GM12865 (cell line): ENCODE results near the gene INS.

Experiments used
- DNase-seq: peaks from one replicate; pipeline ENCODE4 v3.0.0; 2010; ENCODE audit warnings: low read depth
- H3K4me3 ChIP-seq: 2 replicates; pipeline ENCODE4 v1.5.1; 2011; ENCODE audit warnings: mild to moderate bottlenecking, low read depth, low read length, control low read depth
- TF ChIP-seq, protein P1 (sequence below): IDR thresholded peaks from 2 replicates; pipeline ENCODE4 v1.5.1; 2011; ENCODE audit warnings: low read length, control low read depth, low read depth, inconsistent platforms; ENCODE audit not compliant: insufficient read depth; ENCODE audit errors: missing control alignments

The INS gene

DNA sequence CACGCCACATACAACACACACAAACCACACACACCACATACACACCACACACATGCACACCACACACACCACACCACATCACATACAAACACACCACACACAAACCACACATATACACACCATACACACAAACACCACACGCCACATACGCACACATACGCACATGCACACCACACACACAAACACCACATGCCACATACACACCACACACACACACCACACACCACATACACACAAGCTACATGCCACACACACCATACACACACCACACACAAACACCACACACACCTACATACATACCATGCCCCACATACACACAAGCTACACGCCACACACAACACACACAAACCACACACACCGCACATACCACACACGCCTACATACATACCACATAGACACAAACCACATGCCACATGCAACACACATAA is 26.3 kb upstream of the INS start:
- no peak overlapping the region for H3K4me3 ChIP-seq
- TF ChIP-seq, protein P1, sequence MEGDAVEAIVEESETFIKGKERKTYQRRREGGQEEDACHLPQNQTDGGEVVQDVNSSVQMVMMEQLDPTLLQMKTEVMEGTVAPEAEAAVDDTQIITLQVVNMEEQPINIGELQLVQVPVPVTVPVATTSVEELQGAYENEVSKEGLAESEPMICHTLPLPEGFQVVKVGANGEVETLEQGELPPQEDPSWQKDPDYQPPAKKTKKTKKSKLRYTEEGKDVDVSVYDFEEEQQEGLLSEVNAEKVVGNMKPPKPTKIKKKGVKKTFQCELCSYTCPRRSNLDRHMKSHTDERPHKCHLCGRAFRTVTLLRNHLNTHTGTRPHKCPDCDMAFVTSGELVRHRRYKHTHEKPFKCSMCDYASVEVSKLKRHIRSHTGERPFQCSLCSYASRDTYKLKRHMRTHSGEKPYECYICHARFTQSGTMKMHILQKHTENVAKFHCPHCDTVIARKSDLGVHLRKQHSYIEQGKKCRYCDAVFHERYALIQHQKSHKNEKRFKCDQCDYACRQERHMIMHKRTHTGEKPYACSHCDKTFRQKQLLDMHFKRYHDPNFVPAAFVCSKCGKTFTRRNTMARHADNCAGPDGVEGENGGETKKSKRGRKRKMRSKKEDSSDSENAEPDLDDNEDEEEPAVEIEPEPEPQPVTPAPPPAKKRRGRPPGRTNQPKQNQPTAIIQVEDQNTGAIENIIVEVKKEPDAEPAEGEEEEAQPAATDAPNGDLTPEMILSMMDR = no peak
- DNase-seq = no peak

DNA sequence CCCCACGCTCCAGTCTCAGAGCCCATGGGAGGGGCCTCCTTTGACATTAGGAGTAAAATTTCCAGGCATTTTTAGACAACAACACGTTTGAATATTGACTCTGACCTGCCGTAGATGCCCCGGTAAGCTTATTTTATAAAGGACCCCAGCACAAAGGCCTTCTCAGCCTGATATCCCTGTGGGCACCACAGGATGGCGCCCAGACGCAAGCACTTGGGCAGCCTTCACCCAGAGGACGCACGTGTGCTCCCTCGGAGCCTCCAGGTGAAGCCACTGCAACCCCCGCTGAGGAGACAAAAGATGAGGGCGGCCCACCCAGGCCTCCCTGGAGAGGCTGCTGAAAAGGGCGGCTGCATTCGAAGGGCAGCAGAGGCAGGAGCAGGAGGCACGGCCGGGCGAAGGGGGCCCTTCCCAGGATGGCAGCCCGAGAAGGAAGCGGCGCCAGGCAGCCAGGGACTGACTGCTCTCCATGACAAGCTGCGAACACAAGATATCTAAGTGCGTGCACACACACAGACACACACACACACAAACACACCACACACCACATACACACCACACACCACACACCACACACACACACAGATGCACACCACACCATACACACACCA is 25.8 kb upstream of the INS start:
- TF ChIP-seq, protein P1 = peak; percentile 27
- H3K4me3 ChIP-seq = no peak overlapping the region
- peak; percentile 32 for DNase-seq

GRCh38 chr11:2185324-2186085 is 24.5 kb upstream of the INS start:
- TF ChIP-seq, protein P1 = no peak
- H3K4me3 ChIP-seq = no peak overlapping the region
- DNase-seq = no peak

DNA sequence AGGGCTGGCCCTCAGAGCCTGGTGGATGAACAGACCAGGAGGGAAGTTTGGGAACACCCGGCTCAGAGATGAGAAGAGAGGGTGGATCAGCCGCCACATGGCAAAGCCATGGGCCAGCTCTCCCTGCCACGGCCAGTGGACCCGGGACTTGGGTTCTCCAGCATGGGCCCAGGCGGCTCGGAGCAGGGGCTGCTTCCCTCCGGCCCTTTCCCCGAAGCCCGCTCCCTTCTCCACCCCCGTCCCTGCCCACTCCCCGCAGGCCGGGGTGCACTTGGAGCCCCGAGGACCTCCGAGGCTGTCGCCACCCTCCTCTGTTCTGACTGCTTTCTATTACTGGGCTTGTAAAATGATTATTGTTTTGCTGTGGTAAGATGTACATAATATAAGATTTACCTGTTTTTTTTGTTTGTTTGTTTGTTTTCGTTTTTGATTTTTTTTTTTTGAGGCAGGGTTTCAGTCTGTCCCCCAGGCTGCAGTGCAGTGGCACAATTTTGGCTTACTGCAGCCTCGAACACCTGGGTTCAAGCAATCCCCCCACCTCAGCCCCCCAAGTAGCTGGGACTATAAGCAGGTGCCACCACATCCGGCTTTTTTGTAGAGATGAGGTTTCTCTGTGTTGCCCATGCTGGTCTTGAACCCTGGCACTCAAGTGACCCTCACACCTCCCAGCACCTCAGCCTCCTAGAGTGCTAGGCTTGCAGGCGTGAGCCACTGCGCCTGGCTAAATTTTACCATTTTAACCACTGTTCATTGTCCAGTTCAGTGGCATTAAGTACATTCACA is 21.9 kb upstream of the INS start:
- no peak overlapping the region for H3K4me3 ChIP-seq
- TF ChIP-seq, protein P1 = no peak
- no peak for DNase-seq

DNA sequence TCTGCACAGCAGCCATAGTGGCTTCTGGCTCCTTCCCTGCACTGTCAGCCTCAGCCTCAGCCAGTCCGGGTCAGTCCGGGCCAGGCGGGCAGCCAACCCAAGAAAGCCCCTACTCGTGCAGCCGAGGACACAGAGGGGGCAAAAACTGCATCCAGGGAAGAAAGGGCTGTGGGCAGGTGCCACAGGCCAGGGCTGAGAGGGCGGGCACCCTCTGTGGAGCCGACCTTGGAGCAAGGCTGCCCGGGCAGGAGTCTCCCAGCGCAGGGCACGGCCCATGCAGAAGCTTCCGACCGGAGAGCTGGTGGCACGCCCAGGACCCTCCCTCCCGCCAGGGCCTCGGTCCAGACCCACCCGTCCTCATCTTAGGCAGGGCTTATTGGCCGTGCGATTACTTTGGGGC is 21.1 kb upstream of the INS start:
- DNase-seq = no peak
- TF ChIP-seq, protein P1 = no peak
- no peak overlapping the region for H3K4me3 ChIP-seq

- H3K4me3 ChIP-seq = no peak overlapping the region
- TF ChIP-seq, protein P1 = no peak
- no peak for DNase-seq
Measured at GRCh38 chr11:2180789-2181370, 19.9 kb upstream of the INS start.
